ENCODE measurements around the gene POC1B. TPM values are rescaled to one million over a fixed set of nuclear protein-coding genes. Genes with fewer than 3 reads are reported as not detected.

POC1B gene
- total and polyA plus RNA-seq, 12 donors: 3.3 to 18.5 (median 11.8) TPM

DNA sequence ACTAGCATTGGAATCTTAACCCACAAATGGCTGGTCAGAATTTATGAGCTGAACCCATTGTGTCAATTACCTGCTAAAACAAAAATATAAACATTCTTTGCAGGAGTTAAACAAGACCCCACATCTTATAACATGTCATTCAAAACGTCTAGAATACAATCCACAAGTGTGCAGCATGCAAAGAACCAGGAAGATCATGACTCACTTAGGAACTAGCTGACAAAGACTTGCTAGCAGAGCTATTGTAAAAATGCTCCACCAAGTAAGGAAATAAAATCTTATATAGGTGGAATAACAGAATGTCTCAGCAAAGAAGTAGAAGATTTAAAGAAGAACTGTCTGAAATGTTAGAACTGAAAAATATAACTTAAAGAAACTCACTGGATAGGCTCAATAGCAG is 26.5 kb upstream of the POC1B start:
- H3K36me3 ChIP-seq (replicated peaks in 1 of 2): no peaks in the 10 kb centered on the region
- no peaks in the 10 kb centered on the region for H3K9me3 ChIP-seq (replicated peaks in 1 of 3)
- intact Hi-C loops (cut with DNase I): no loop called here
- H3K27me3 ChIP-seq: no peaks in the 10 kb centered on the region
- H3K4me3 ChIP-seq: no peak overlapping the region
- no peak overlapping the region for H3K27ac ChIP-seq
- 19 to 37% (median 30%) methylated on average over 1 of the region's 1 CpG for WGBS, 4 donors
- no peaks in the 10 kb centered on the region for H3K4me1 ChIP-seq (replicated peaks in 1 of 2)
- no peak for DNase-seq
- no peak for TF ChIP-seq CTCF (IDR thresholded peaks at IDR 0.05)
- TF ChIP-seq POLR2A (IDR thresholded peaks at IDR 0.05): no peak

DNA sequence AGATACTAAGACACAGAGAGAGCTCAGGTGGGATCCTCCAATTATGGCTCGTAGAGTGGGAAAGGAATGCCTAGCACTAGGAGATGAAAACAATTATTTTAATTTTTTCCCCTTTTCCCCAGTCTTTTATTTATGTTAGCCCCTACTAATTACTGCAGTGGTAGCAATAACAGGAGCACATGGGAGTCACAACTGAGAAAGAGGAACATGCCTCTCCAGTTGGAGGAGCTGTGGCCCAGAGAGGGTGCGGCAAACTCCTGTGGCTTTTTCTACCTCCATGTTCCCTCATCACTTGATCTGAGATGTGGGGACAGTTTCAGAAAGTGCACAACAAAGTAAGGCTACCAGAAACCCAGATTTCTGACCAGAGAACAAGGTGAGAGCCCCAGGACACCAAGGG is 25.9 kb upstream of the POC1B start:
- 93 to 97% (median 93%) methylated on average over 2 of the region's 2 CpGs for WGBS, 4 donors

GRCh38 chr12:89547101-89547500 is 21.3 kb upstream of the POC1B start:
- DNase-seq: no peak
- WGBS, 4 donors: 54 to 72% (median 61%) methylated on average over 4 of the region's 4 CpGs
- intact Hi-C loops (cut with DNase I): loop anchor here in 1 of 2 donors (10.0 kb wide), 3 partner anchors 168 to 1408 kb away; partner anchors contain the start of gene CCER1

More for the DNA sequence above, 25.9 kb upstream of the POC1B start:
- Histone ChIP-seq H3K27me3 (no peaks in the 10 kb centered on the region), H3K9me3 (replicated peaks in 1 of 3) (no peaks in the 10 kb centered on the region), H3K4me3 (no peak overlapping the region), H3K36me3 (replicated peaks in 1 of 2) (no peaks in the 10 kb centered on the region), H3K4me1 (replicated peaks in 1 of 2) (no peaks in the 10 kb centered on the region), H3K27ac (no peak overlapping the region)
- no peak for DNase-seq
- intact Hi-C loops (cut with DNase I): no loop called here
- TF ChIP-seq CTCF (IDR thresholded peaks at IDR 0.05) (no peak), POLR2A (IDR thresholded peaks at IDR 0.05) (no peak)

DNA sequence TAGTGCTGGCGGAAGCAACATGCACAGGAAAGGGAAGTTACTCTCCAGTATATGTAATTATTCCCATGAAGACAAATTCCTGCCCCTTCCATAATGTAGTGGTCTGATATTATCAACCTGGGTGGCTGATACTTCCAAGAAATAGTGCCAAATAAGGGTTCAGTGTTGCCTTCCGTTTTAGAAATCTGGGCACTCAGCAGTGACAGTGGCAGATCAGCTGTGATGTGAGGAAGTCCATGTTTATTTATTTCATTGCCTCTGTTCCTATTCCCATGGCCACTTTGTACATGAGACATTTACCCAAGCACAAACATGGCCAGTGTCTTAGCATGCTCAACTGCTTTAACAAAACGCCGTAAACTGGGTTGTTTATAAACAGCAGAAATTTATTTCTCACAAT is 20.3 kb upstream of the POC1B start:
- intact Hi-C loops (cut with DNase I): loop anchor here in 1 of 2 donors (10.0 kb wide), 3 partner anchors 169 to 1409 kb away; partner anchors contain the start of gene CCER1
- Histone ChIP-seq H3K27ac (no peak overlapping the region), H3K36me3 (replicated peaks in 1 of 2) (no peaks in the 10 kb centered on the region), H3K4me1 (replicated peaks in 1 of 2) (peaks cover 0 to 14% of the 10 kb centered on the region in 2 donors), H3K27me3 (no peaks in the 10 kb centered on the region), H3K4me3 (no peak overlapping the region), H3K9me3 (replicated peaks in 1 of 3) (no peaks in the 10 kb centered on the region)
- TF ChIP-seq POLR2A (IDR thresholded peaks at IDR 0.05) (no peak), CTCF (IDR thresholded peaks at IDR 0.05) (no peak)
- WGBS, 4 donors: 85 to 90% (median 88%) methylated on average over 4 of the region's 4 CpGs
- DNase-seq: no peak

More at GRCh38 chr12:89547101-89547500, 21.3 kb upstream of the POC1B start:
- no peak overlapping the region for H3K4me3 ChIP-seq
- H3K27me3 ChIP-seq: no peaks in the 10 kb centered on the region
- peaks cover 0 to 14% of the 10 kb centered on the region in 2 donors for H3K4me1 ChIP-seq (replicated peaks in 1 of 2)
- no peak overlapping the region for H3K27ac ChIP-seq
- H3K36me3 ChIP-seq (replicated peaks in 1 of 2): no peaks in the 10 kb centered on the region
- no peaks in the 10 kb centered on the region for H3K9me3 ChIP-seq (replicated peaks in 1 of 3)
- TF ChIP-seq CTCF (IDR thresholded peaks at IDR 0.05) (no peak), POLR2A (IDR thresholded peaks at IDR 0.05) (no peak)
